HG03139 (cell line): ENCODE results near the gene CCDC192.
"Not testable (repeated sequence)": the region's sequence is repeated elsewhere in the genome, so short reads cannot be mapped to it uniquely, and the experiment has no call there.

ENCODE experiments used
- ATAC-seq: cut with Tn5 transposase; IDR thresholded peaks from one replicate; pipeline ENCODE4 v1.9.1; 2021; ENCODE audit not compliant: unreplicated experiment

The CCDC192 gene

GRCh38 chr5:127839496-127840197 lies 136.5 kb downstream of the CCDC192 start:
- peak; percentile 42 for ATAC-seq

GRCh38 chr5:127840198-127840524 lies 137.0 kb downstream of the CCDC192 start:
- peak; percentile 53 for ATAC-seq

GRCh38 chr5:127840809-127841208 lies 137.6 kb downstream of the CCDC192 start:
- no peak for ATAC-seq

- ATAC-seq = no peak
Measured at GRCh38 chr5:127844581-127845021, 141.4 kb downstream of the CCDC192 start.

GRCh38 chr5:127846884-127847283 lies 143.7 kb downstream of the CCDC192 start:
- no peak for ATAC-seq

- ATAC-seq = not testable (repeated sequence)
Measured at GRCh38 chr5:127847641-127848040, 144.4 kb downstream of the CCDC192 start.

- no peak for ATAC-seq
Measured at GRCh38 chr5:127848098-127848497, 144.9 kb downstream of the CCDC192 start.

GRCh38 chr5:127849408-127849807 lies 146.2 kb downstream of the CCDC192 start:
- no peak for ATAC-seq

- ATAC-seq = no peak
Measured at GRCh38 chr5:127849891-127850290, 146.7 kb downstream of the CCDC192 start.

GRCh38 chr5:127851964-127852363 lies 148.8 kb downstream of the CCDC192 start:
- ATAC-seq = no peak

GRCh38 chr5:127854520-127854919 lies 151.3 kb downstream of the CCDC192 start:
- ATAC-seq = no peak

GRCh38 chr5:127856292-127856691 lies 153.1 kb downstream of the CCDC192 start:
- ATAC-seq = peak; percentile 79

GRCh38 chr5:127858116-127858784 lies 155.1 kb downstream of the CCDC192 start:
- no peak for ATAC-seq

- ATAC-seq = no peak
Measured at GRCh38 chr5:127860291-127860690, 157.1 kb downstream of the CCDC192 start.

- no peak for ATAC-seq
Measured at GRCh38 chr5:127863161-127863560, 160.0 kb downstream of the CCDC192 start.

GRCh38 chr5:127863610-127864395 lies 160.6 kb downstream of the CCDC192 start:
- no peak for ATAC-seq

GRCh38 chr5:127864511-127864910 lies 161.3 kb downstream of the CCDC192 start:
- ATAC-seq = no peak

- ATAC-seq = peak; percentile 62
Measured at GRCh38 chr5:127865273-127865672, 162.1 kb downstream of the CCDC192 start.

GRCh38 chr5:127867022-127867783 lies 164.0 kb downstream of the CCDC192 start:
- ATAC-seq = peak; percentile 66

- ATAC-seq = peak; percentile 46
Measured at GRCh38 chr5:127870914-127871313, 167.7 kb downstream of the CCDC192 start.

GRCh38 chr5:127871503-127872153 lies 168.4 kb downstream of the CCDC192 start:
- ATAC-seq = no peak
